Mucosa of descending colon (tissue), 3 donors: ENCODE data around the gene VEGFB. TPM values are rescaled to one million over a fixed set of nuclear protein-coding genes. Genes with fewer than 3 reads are reported as not detected.

ENCODE experiments used
- ATAC-seq: fragments of 200-7000 bp; cut with Tn5 transposase; one replicate; pipeline ENCODE4 v1.9.1; 2020; ENCODE audit warnings: mild to moderate bottlenecking, moderate library complexity
- DNase-seq, 3 donors: peaks; one replicate each; pipeline ENCODE4 v3.0.0-alpha.2; 2020
- H3K36me3 ChIP-seq: fragments of 200-600 bp; one replicate; pipeline ENCODE4 v1.8.0; 2021; ENCODE audit warnings: low read depth, mild to moderate bottlenecking
- H3K4me1 ChIP-seq: fragments of 200-600 bp; one replicate; pipeline ENCODE4 v1.8.0; 2021; ENCODE audit warnings: low read depth, mild to moderate bottlenecking
- H3K4me3 ChIP-seq: fragments of 200-600 bp; one replicate; pipeline ENCODE4 v1.8.0; 2021; ENCODE audit warnings: mild to moderate bottlenecking
- H3K9me3 ChIP-seq: fragments of 200-600 bp; one replicate; pipeline ENCODE4 v1.8.0; 2021; ENCODE audit warnings: mild to moderate bottlenecking
- intact Hi-C, 2 donors: fragments of 100-400 bp; cut with DNase I in 1 of 2; cut with micrococcal nuclease in 1 of 2; formaldehyde crosslinking; loops; one replicate each; pipeline versions ENCODE4 v1.11.0 to v1.11.1; 2022; cut with DNase I, micrococcal nuclease
- total RNA-seq, 3 donors: library from RNA; stranded (reverse); fragmentation: NEBNext Ultra II Directional in 2 of 3; extraction: Animal tissue kit (Norgen Biotek cat#: 25700) in 2 of 3; gene quantifications; one replicate each; pipeline versions ENCODE4 v1.2.1 to v1.2.4, GENCODE V29; 2021 to 2023
- TF ChIP-seq, protein P1 (sequence below): fragments of 200-600 bp; IDR thresholded peaks from one replicate; pipeline ENCODE4 v1.8.0; 2022; ENCODE audit warnings: antibody characterized with exemption, mild to moderate bottlenecking
- donor health status: DM: no; HTN: no; CAD: no; lungs with moderate emphysema.
- donor health status: DM: no; HTN: no; CAD: no.
- donor health status: DM: no; HTN: yes; CAD: no.

Gene VEGFB
- total RNA-seq, 3 donors from 2014 or later: 45.3 to 156 (median 45.6) TPM

DNA sequence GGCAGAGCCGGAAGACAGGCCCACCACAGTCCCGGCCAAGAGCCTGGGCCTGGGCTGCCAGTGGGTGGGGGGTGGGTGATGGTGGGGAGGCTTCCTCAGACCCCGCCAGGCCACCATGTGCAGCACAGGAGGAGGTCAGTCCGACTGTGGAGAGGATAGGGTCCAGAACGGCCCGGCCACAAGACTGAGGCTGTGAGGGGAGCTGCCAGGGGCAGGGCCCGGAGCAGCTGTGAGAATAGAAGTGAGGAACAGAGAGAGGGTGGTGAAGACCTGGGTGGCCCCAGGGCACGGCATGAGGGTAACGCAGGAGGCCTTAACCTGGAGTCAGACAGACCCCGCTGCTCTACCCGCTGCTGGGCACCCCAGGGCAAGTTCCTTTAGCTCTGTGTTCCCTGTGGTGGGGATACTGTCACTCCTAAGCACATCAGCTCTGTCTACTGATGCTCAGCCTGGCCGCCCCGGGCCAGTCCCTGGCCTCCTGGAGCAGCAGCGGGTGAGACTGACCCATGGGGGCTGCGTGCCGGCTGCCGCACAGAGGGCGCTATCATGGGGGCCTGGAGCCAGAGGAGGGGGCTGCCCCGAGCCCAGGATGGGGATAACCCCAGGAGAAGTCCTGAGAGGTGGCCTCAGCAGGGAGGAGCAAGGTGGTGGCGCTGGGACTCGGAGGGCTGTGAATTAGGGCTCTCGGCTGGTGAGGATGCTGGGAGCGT is 26.1 kb upstream of the VEGFB start:
- intact Hi-C loops: loop anchor here (5.0 to 10.0 kb wide), 2 partner anchors 94 to 97 kb away; partner anchors contain the start of genes CATSPERZ (in 2 of the 2) and ESRRA (in 1 of the 2)
- DNase-seq (no peak), ATAC-seq (no peak)
- H3K4me3 ChIP-seq: no peak overlapping the region
- no peaks in the 10 kb centered on the region for H3K36me3 ChIP-seq
- TF ChIP-seq, protein P1, sequence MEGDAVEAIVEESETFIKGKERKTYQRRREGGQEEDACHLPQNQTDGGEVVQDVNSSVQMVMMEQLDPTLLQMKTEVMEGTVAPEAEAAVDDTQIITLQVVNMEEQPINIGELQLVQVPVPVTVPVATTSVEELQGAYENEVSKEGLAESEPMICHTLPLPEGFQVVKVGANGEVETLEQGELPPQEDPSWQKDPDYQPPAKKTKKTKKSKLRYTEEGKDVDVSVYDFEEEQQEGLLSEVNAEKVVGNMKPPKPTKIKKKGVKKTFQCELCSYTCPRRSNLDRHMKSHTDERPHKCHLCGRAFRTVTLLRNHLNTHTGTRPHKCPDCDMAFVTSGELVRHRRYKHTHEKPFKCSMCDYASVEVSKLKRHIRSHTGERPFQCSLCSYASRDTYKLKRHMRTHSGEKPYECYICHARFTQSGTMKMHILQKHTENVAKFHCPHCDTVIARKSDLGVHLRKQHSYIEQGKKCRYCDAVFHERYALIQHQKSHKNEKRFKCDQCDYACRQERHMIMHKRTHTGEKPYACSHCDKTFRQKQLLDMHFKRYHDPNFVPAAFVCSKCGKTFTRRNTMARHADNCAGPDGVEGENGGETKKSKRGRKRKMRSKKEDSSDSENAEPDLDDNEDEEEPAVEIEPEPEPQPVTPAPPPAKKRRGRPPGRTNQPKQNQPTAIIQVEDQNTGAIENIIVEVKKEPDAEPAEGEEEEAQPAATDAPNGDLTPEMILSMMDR: no peak
- H3K4me1 ChIP-seq: peaks cover 32% of the 10 kb centered on the region
- H3K9me3 ChIP-seq: no peaks in the 10 kb centered on the region

DNA sequence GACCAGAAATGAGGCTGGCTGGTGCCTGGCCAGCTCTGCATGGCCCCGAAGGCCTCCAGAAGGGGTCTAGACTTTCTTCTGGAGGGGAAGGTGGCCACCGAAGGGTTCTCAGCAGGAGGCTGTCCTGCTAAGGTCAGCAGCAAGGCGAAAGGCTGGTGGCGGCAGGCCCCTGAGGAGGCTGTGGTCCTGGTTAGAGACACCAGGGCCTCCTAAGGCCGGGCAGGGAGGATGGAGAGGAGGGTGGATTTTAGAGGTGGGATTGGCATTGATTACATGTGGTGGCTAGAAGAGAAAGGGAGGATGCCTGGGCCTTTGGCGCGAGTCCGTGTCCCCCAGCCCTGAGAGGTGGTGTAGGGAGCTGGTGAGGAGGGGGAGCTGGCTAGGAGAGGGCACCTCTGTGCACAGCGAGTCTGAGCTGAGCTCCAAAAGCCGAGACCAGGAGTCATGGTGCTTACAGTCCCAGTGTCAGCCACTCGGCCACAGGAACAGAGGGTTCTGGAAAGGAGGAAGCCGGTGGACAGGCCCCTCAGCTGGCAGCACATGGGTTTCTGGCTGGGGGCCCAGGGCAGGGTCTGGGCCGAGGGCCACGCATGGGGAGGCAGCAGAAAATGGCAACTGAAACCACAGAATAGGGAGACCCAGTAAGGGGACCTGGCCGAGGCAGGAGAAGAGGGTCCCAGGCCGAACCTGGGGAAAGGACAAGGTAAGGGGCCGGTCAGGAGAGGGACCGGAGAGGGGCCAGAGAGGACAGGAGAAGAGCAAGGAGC is 25.4 kb upstream of the VEGFB start:
- TF ChIP-seq, protein P1: no peak
- ATAC-seq (no peak), DNase-seq (no peak)
- H3K4me3 ChIP-seq: no peak overlapping the region
- intact Hi-C loops: loop anchor here (5.0 to 10.0 kb wide), 2 partner anchors 93 to 96 kb away; partner anchors contain the start of genes CATSPERZ (in 2 of the 2) and ESRRA (in 1 of the 2)
- no peaks in the 10 kb centered on the region for H3K9me3 ChIP-seq
- H3K4me1 ChIP-seq: peaks cover 32% of the 10 kb centered on the region
- no peaks in the 10 kb centered on the region for H3K36me3 ChIP-seq

DNA sequence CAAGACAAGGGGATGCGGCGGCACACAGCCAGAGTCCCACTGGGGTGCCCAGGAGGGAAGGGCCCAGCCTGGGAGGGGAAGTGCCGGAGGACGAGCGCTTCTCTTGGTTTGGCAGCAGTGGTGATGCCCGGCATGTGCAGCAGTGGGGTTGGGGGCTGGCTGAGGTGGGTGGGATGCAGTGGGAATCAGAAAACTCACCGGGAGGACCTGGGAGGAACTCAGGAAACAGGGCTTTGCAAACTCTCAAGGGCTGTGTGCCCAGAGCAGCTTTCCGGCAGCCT is 24.9 kb upstream of the VEGFB start:
- Histone ChIP-seq H3K36me3 (no peaks in the 10 kb centered on the region), H3K4me1 (peaks cover 27% of the 10 kb centered on the region), H3K4me3 (no peak overlapping the region), H3K9me3 (no peaks in the 10 kb centered on the region)
- DNase-seq (no peak), ATAC-seq (no peak)
- intact Hi-C loops: loop anchor here (5.0 to 10.0 kb wide), 2 partner anchors 93 to 95 kb away; partner anchors contain the start of genes CATSPERZ (in 2 of the 2) and ESRRA (in 1 of the 2)
- TF ChIP-seq, protein P1: no peak

DNA sequence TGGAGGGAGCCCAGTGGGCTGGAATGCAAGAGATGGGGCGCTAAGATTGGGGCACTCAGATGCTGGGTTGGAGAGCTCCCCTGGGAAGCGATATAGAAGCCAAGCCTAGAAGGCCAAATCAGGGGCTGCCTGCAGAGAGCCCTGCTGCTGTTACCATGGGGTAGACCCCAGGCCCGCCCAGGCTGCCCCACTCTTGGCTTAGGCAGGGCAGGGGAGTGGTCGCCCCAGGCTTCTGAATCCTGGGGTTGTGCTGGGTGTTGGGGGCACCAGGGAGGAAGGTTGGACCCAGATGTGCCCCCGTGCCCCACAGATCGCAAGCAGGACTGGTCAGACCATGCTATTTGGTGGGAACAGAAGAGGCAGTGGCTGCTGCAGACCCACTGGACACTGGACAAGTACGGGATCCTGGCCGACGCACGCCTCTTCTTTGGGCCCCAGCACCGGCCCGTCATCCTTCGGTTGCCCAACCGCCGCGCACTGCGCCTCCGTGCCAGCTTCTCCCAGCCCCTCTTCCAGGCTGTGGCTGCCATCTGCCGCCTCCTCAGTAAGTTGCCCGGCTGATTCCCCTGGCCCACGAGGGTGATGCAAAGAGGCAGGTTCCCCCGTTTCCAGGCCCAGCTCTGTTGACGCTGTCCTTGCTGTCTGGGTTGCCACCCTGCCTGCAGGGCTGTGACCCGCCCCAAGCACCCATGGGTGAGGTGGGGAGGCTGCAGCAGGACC is 23.9 kb upstream of the VEGFB start:
- no peak for ATAC-seq

DNA sequence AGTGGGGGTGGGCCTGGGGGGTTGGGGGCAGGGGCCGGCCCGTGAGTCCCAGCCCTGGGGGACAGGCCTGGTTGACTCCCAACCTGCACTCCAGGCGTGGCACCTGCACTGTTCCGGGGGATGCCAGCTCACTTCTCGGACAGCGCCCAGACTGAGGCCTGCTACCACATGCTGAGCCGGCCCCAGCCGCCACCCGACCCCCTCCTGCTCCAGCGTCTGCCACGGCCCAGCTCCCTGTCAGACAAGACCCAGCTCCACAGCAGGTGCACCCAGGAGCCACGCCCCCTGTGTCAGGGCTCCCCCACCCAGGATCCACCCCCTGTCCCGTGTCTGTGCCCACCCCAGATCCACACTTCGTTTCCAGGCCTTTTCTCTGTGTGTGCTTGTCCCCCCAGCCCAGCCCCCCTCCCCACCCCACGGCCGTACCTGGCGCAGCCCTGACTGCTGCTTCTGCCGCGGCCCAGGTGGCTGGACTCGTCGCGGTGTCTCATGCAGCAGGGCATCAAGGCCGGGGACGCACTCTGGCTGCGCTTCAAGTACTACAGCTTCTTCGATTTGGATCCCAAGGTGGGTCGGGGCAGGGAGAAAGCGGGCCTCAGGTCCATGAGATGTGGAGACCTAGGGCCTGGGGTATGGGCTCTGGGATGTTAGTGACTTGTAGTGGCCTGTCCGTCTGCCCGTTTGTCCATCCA is 23.1 kb upstream of the VEGFB start:
- H3K4me3 ChIP-seq: no peak overlapping the region
- H3K9me3 ChIP-seq: no peaks in the 10 kb centered on the region
- peaks cover 11% of the 10 kb centered on the region for H3K4me1 ChIP-seq
- TF ChIP-seq, protein P1: no peak
- H3K36me3 ChIP-seq: no peaks in the 10 kb centered on the region
- DNase-seq (no peak), ATAC-seq (no peak)
- intact Hi-C loops: no loop called here

More for the DNA sequence above, 23.9 kb upstream of the VEGFB start:
- TF ChIP-seq, protein P1: no peak
- DNase-seq: no peak
- Histone ChIP-seq H3K9me3 (no peaks in the 10 kb centered on the region), H3K4me1 (peaks cover 19% of the 10 kb centered on the region), H3K4me3 (no peak overlapping the region), H3K36me3 (no peaks in the 10 kb centered on the region)
- intact Hi-C loops: no loop called here
